ENCODE data around the gene NPFF. TPM values are rescaled to one million over a fixed set of nuclear protein-coding genes. Genes with fewer than 3 reads are reported as not detected.
"Not testable (repeated sequence)": the region's sequence is repeated elsewhere in the genome, so short reads cannot be mapped to it uniquely, and the experiment has no call there.

NPFF gene, protein sequence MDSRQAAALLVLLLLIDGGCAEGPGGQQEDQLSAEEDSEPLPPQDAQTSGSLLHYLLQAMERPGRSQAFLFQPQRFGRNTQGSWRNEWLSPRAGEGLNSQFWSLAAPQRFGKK
- total RNA-seq = not detected
- long read RNA-seq, donor 1 = 0 reads
- long read RNA-seq, donor 2 = 0 reads

DNA sequence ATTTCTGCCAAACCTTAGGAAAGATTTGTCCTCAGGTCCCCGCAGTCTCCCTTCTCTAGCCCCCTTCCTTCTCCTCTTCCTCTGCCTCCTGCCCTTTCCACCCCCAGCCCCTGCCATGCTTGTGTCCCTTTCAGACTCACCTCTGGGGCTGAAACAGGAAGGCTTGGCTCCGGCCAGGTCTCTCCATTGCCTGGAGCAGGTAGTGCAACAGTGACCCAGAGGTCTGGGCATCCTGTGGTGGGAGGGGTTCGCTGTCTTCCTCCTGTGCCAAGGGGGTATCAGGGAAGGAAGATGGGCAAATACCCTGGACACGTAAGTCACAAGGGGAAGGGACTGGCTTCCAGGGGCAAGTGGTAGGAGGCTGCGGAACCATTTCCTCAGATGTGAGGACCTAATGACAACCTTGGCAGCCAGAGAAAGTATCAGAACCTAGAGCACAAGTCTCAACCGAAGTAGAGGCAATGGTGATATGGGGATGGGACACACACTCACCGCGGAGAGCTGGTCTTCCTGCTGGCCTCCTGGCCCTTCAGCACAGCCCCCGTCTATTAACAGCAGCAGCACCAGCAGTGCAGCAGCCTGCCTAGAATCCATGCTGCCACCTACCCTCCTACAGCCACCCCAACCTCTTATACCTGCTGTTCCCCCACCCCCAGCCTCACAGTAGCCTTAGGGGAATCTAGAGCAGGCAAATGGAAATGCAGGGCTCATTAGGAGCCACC, at the start of gene NPFF:
NPFF (minus strand) TSS at position 604 of the 722 bp plus-strand sequence; CDS start at position 594, 10 bp downstream.
- Histone ChIP-seq H3K4me1 (ENCODE audit: low read depth) (peaks cover 5% of the 10 kb centered on the region), H3K9me3 (no peaks in the 10 kb centered on the region), H3K36me3 (ENCODE audit: low read depth) (no peaks in the 10 kb centered on the region), H3K4me3 (no peak within 1 kb of the TSS)
- ATAC-seq (no peak), DNase-seq (no peak)
- intact Hi-C loops (cut with DNase I, micrococcal nuclease) = no loop called here
- TF ChIP-seq, protein P1, sequence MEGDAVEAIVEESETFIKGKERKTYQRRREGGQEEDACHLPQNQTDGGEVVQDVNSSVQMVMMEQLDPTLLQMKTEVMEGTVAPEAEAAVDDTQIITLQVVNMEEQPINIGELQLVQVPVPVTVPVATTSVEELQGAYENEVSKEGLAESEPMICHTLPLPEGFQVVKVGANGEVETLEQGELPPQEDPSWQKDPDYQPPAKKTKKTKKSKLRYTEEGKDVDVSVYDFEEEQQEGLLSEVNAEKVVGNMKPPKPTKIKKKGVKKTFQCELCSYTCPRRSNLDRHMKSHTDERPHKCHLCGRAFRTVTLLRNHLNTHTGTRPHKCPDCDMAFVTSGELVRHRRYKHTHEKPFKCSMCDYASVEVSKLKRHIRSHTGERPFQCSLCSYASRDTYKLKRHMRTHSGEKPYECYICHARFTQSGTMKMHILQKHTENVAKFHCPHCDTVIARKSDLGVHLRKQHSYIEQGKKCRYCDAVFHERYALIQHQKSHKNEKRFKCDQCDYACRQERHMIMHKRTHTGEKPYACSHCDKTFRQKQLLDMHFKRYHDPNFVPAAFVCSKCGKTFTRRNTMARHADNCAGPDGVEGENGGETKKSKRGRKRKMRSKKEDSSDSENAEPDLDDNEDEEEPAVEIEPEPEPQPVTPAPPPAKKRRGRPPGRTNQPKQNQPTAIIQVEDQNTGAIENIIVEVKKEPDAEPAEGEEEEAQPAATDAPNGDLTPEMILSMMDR (IDR thresholded peaks at IDR 0.05) = no peak

DNA sequence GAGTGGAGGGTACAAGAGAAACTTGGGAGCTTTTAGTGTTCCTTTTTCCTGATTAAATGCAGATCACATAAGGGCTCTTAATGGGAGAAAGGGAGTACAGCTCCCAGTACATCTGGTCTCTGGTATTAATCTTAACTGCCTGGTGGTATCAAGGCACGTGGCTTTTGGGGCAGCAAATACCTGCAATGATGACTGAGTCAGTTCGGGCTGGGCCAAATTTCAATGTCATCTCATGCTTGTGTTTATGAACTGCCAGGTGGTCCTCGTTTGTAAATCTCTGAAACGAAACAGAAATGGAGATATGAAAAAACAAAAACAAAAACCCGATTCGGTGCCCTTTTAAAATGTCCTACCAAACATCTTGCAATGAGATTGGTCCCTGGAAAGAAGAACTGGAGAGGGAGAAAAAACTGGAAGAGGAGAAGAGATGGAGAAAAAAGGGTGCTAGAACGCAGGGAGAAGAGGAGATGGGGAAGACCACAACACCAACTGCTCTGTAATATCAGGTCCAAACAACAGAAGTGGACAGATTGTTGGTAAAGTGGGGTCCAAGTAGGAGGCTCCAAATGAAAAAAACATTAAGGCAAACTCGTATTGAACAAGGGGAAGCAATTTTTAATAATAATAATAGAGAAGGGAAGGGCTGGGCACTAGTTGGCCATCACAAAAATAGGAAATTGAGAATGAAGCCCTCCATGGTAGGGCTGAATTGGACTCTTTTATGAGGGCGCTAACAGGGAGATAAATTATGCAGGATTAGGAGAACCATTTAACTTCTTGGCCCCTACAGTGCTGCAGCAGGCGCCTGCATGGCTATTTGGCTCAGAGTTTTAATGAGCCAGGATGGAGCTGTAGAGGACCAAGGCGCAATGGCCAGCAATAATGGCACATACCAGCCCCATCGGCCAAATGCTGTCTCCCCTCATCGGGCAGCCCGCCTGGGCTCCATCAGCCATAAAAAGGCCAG, 45.4 kb upstream of the NPFF start:
- Histone ChIP-seq H3K4me1 (ENCODE audit: low read depth) (no peaks in the 10 kb centered on the region), H3K4me3 (no peak overlapping the region), H3K36me3 (ENCODE audit: low read depth) (no peaks in the 10 kb centered on the region), H3K9me3 (no peaks in the 10 kb centered on the region)
- DNase-seq = no peak
- intact Hi-C loops (cut with DNase I, micrococcal nuclease) = loop anchor here in 1 of 2 donors (10.0 kb wide), 1 partner anchor 122 kb away; the partner anchor contains the start of gene ATP5MC2
- TF ChIP-seq, protein P1 (IDR thresholded peaks at IDR 0.05) = no peak
- no peak for ATAC-seq

DNA sequence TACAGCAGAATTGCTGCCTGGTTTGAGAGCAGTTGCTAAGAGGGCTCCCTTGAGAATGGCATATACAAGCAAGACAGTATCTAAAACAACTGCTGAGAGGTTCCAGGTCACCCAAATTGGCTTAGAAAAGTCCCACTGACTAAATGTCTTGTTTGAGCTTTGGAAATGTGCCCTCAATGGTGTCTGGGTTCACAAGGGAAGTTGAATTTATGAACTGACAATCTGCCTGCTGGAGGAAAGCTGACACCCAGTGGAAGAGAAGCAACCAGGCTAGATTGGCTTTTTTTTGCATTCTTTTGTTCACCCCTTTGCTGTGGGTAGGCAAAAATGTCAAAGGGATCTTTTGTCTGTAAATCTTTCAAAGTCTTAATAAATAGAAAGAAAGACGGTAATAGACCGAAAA, 44.6 kb upstream of the NPFF start:
- Histone ChIP-seq H3K9me3 (no peaks in the 10 kb centered on the region), H3K4me1 (ENCODE audit: low read depth) (no peaks in the 10 kb centered on the region), H3K36me3 (ENCODE audit: low read depth) (no peaks in the 10 kb centered on the region), H3K4me3 (no peak overlapping the region)
- intact Hi-C loops (cut with DNase I, micrococcal nuclease) = loop anchor here in 1 of 2 donors (10.0 kb wide), 1 partner anchor 123 kb away; the partner anchor contains the start of gene ATP5MC2
- DNase-seq (no peak), ATAC-seq (no peak)
- TF ChIP-seq, protein P1 (IDR thresholded peaks at IDR 0.05) = no peak

DNA sequence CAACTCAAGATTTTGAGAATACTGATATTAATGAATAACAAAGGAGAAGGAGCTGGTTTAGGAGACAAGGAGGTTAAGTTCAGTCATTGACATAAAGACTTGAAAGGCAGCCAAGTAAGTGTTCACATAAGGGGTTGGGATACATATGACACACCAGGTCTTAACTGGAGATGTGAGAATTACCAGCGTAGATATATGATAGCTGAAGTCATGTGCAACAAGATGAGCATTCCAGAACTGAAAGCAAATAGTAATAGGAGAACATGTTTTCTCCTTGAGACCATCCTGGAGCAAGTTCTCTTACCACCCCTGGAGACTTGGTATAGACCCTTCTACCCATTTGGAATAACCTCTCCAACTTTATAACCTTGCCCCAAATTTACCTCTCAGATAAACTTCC, 43.3 kb upstream of the NPFF start:
- Histone ChIP-seq H3K4me1 (ENCODE audit: low read depth) (no peaks in the 10 kb centered on the region), H3K9me3 (no peaks in the 10 kb centered on the region), H3K36me3 (ENCODE audit: low read depth) (no peaks in the 10 kb centered on the region), H3K4me3 (no peak overlapping the region)
- DNase-seq (no peak), ATAC-seq (peak; percentile 61)
- intact Hi-C loops (cut with DNase I, micrococcal nuclease) = loop anchor here in 1 of 2 donors (10.0 kb wide), 1 partner anchor 124 kb away; the partner anchor contains the start of gene ATP5MC2
- TF ChIP-seq, protein P1 (IDR thresholded peaks at IDR 0.05) = no peak

DNA sequence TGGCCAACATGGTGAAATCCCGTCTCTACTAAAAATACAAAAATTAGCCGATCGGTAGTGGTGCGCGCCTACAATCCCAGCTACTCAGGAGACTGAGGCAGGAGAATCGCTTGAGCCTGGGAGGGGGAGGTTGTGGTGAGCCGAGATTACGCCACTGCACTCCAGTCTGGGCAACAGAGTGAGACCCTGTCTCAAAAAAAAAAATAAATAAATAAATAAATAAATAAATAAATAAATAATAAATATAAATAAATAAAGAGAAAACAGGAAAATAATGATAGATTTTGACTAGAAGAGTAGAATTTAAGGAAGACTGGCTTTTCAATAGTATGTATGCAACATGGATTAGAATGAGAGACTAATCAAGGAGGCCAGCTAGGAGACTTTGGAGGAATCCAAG, 42.8 kb upstream of the NPFF start:
- intact Hi-C loops (cut with DNase I, micrococcal nuclease) = loop anchor here in 1 of 2 donors (10.0 kb wide), 1 partner anchor 125 kb away; the partner anchor contains the start of gene ATP5MC2
- not testable (repeated sequence) for H3K36me3 ChIP-seq (ENCODE audit: low read depth)

DNA sequence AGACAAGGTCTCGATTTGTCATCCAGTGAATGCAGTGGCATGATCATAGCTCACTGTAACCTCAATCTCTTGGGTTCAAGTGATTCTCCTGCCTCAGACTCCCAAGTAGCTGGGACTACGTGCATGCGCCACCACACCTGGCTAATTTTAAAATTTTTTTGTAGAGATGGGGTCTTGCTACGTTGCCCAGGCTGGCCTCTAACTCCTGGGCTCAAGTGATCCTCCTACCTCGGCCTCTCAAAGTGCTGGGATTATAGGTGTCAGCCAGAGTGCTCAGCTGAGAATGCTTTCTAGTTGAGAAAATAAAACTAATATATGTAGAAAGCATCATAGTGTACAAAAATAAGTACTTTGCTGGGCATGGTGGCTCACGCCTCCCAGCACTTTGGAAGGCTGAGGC, 41.1 kb upstream of the NPFF start:
- H3K4me1 ChIP-seq (ENCODE audit: low read depth); H3K36me3 ChIP-seq (ENCODE audit: low read depth); H3K9me3 ChIP-seq; DNase-seq; ATAC-seq; H3K4me3 ChIP-seq: not testable (repeated sequence)
- intact Hi-C loops (cut with DNase I, micrococcal nuclease) = loop anchor here in 1 of 2 donors (10.0 kb wide), 1 partner anchor 126 kb away; the partner anchor contains the start of gene ATP5MC2

More for the DNA sequence above, 42.8 kb upstream of the NPFF start:
- H3K4me3 ChIP-seq; H3K4me1 ChIP-seq (ENCODE audit: low read depth); ATAC-seq; H3K9me3 ChIP-seq; DNase-seq: not testable (repeated sequence)

Measured in mucosa of descending colon (tissue), 3 donors.